ENCODE results near the gene SNX18. TPM values are rescaled to one million over a fixed set of nuclear protein-coding genes. Genes with fewer than 3 reads are reported as not detected.

SNX18 gene
- total and polyA plus RNA-seq, 2 of the 8 experiments (the other 6 are each of a cell fraction or from before 2014, with no cell fraction given) = 5.8 to 17.7 TPM

DNA sequence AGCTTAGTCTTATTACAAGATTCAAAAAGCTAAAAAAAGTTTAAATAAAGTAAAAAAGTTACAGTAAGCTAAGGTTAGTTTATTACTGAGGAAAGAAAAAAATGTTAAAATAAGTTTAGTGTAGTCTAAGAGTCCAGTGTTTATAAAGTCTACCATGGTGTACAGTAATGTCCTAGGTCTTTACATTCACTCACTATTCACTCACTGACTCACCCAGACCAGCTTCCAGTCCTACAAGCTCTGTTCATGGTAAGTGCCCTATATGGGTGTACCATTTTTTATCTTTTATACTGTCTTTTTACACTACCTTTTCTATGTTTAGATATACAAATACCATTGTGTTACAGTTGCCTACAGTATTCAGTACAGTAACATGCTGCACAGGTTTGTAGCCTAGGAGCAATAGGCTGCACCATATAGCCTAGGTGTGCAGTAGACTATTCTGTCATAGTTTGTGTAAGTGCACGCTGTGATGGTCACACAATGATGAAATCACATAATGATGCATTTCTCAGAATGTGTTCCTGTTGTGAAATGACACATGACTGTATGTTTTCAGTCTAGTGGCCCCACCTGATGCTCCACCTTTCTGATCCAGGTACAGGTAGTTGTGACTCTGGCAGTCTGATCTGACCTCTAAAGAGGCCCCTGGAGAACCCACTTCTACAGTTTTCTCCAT lies 45.7 kb downstream of the SNX18 start:
- no peak overlapping the region for H3K9ac ChIP-seq (replicated peaks in 1 of 4; ENCODE audit: extremely low read depth in 1 of 4, low read depth in 3 of 4, low read length in 3 of 4)
- H4K20me1 ChIP-seq (replicated peaks in 1 of 2; ENCODE audit: control insufficient read depth in 1 of 2, insufficient read depth in 2 of 2, low read length in 2 of 2) = no peaks in the 10 kb centered on the region
- CTCF ChIA-PET (ENCODE audit: partially characterized antibody) = interaction anchor here (1.0 to 1.6 kb wide), 4 partner anchors 9 to 144 kb away, joined by 3 read pairs; no protein-coding TSS in a partner anchor

More for the DNA sequence above, 45.7 kb downstream of the SNX18 start:
- Histone ChIP-seq H3K4ac (replicated peaks; ENCODE audit: insufficient read length, low read depth, low read length) (no peak overlapping the region), H2BK5ac (ENCODE audit: low read depth, low read length) (no peak overlapping the region), H3K4me2 (ENCODE audit: insufficient read depth in 1 of 2, low read depth in 2 of 2, low read length in 2 of 2) (no peak overlapping the region), H3K23me2 (ENCODE audit: low read depth, low read length) (no peaks in the 10 kb centered on the region; the same call in 1 of the 2 replicates), H3K79me2 (ENCODE audit: control insufficient read depth in 1 of 2, insufficient read depth in 2 of 2, low read length in 2 of 2) (no peaks in the 10 kb centered on the region), H3K4me1 (replicated peaks in 1 of 4; ENCODE audit: control insufficient read depth in 3 of 4, insufficient read depth in 4 of 4, low read length in 3 of 4) (no peaks in the 10 kb centered on the region), H3K23ac (ENCODE audit: insufficient read length) (no peak overlapping the region), H2BK15ac (ENCODE audit: low read length) (no peak overlapping the region), H2BK12ac (ENCODE audit: low read depth, low read length) (no peak overlapping the region), H4K8ac (ENCODE audit: extremely low read depth, insufficient read depth, low read length) (no peak overlapping the region), H4K5ac (ENCODE audit: insufficient read length, low read depth, low read length) (no peak overlapping the region), H2BK20ac (ENCODE audit: low read length) (no peak overlapping the region), H2AFZ (ENCODE audit: low read length) (no peak overlapping the region), H3K9me3 (ENCODE audit: insufficient read depth in 2 of 2, low read depth in 1 of 2, low read length in 1 of 2) (no peaks in the 10 kb centered on the region), H4K91ac (replicated peaks; ENCODE audit: insufficient read length, low read length) (no peak overlapping the region), H3K4me3 (ENCODE audit: extremely low read depth in 1 of 4, insufficient read depth in 2 of 4, low read depth in 3 of 4, low read length in 4 of 4) (no peak overlapping the region), H3K36me3 (ENCODE audit: control insufficient read depth in 2 of 4, insufficient read depth in 4 of 4, low read length in 3 of 4) (no peaks in the 10 kb centered on the region), H2BK120ac (replicated peaks; ENCODE audit: low read depth, low read length) (no peak overlapping the region), H3K56ac (replicated peaks; ENCODE audit: insufficient read length, low read depth, low read length) (no peak overlapping the region), H3K18ac (ENCODE audit: extremely low read depth, low read length) (no peak overlapping the region), H3K27me3 (replicated peaks in 1 of 4; ENCODE audit: control insufficient read depth in 3 of 4, extremely low read depth in 1 of 4, insufficient read depth in 3 of 4, low read length in 3 of 4) (no peaks in the 10 kb centered on the region), H3K14ac (ENCODE audit: insufficient read length) (no peak overlapping the region), H3K79me1 (ENCODE audit: low read depth, low read length) (no peaks in the 10 kb centered on the region), H3K27ac (ENCODE audit: low read depth, low read length) (no peak overlapping the region), H2AK5ac (ENCODE audit: low read depth, low read length) (no peak overlapping the region)
- TF ChIP-seq SIRT6 (IDR thresholded peaks at IDR 0.05; ENCODE audit: low read length) (no peak), CBX5 (IDR thresholded peaks at IDR 0.05; ENCODE audit: low read depth, low read length) (no peak), RAD21 (IDR thresholded peaks at IDR 0.05 in 1 of 2, conservative IDR thresholded peaks at IDR 0.05 in 1 of 2; ENCODE audit: low read depth in 2 of 2, low read length in 2 of 2) (no peak), SIX5 (IDR thresholded peaks at IDR 0.05; ENCODE audit: low read depth, low read length) (no peak), CBX8 (IDR thresholded peaks at IDR 0.05; ENCODE audit: borderline replicate concordance, low read depth, low read length) (no peak)
- TF ChIP-seq, protein P1, sequence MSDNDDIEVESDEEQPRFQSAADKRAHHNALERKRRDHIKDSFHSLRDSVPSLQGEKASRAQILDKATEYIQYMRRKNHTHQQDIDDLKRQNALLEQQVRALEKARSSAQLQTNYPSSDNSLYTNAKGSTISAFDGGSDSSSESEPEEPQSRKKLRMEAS (IDR thresholded peaks at IDR 0.05) = no peak
- TF ChIP-seq, protein P2, sequence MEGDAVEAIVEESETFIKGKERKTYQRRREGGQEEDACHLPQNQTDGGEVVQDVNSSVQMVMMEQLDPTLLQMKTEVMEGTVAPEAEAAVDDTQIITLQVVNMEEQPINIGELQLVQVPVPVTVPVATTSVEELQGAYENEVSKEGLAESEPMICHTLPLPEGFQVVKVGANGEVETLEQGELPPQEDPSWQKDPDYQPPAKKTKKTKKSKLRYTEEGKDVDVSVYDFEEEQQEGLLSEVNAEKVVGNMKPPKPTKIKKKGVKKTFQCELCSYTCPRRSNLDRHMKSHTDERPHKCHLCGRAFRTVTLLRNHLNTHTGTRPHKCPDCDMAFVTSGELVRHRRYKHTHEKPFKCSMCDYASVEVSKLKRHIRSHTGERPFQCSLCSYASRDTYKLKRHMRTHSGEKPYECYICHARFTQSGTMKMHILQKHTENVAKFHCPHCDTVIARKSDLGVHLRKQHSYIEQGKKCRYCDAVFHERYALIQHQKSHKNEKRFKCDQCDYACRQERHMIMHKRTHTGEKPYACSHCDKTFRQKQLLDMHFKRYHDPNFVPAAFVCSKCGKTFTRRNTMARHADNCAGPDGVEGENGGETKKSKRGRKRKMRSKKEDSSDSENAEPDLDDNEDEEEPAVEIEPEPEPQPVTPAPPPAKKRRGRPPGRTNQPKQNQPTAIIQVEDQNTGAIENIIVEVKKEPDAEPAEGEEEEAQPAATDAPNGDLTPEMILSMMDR (IDR thresholded peaks at IDR 0.05; ENCODE audit: control extremely low read depth in 1 of 3, insufficient read depth in 1 of 3, low read depth in 1 of 3, low read length in 3 of 3) = no peak
- WGBS, 2 experiments (ENCODE audit: extremely low coverage in 1 of 2, insufficient coverage in 1 of 2, insufficient read length in 1 of 2, insufficient replicate concordance in 2 of 2, low coverage in 1 of 2, low lambda C conversion rate in 2 of 2, missing lambda C conversion rate in 1 of 2) = 79% methylated on average over 1 of the region's 1 CpG; no CpG with 5 or more reads in 1 of the 2 experiments
- FAIRE-seq (no peak), DNase-seq (ENCODE audit: low read depth in 1 of 2, low spot score in 2 of 2) (no peak)
- POLR2A ChIA-PET (ENCODE audit: partially characterized antibody) = interaction anchor here (1.3 kb wide), 1 partner anchor 9 kb away, joined by 3 read pairs; no protein-coding TSS in a partner anchor

Measured in H1 (cell line).